GM18873 (cell line): ENCODE measurements around the gene MAPK4.
"Not testable (repeated sequence)": the region's sequence is repeated elsewhere in the genome, so short reads cannot be mapped to it uniquely, and the experiment has no call there.

ENCODE experiments used
- ATAC-seq: cut with Tn5 transposase; IDR thresholded peaks from one replicate; pipeline ENCODE4 v1.9.1; 2021; ENCODE audit warnings: mild to moderate bottlenecking, moderate library complexity, moderate number of reproducible peaks; ENCODE audit not compliant: unreplicated experiment, low FRiP score

Gene MAPK4

GRCh38 chr18:50674307-50674980 is 114.6 kb downstream of the MAPK4 start:
- no peak for ATAC-seq

DNA sequence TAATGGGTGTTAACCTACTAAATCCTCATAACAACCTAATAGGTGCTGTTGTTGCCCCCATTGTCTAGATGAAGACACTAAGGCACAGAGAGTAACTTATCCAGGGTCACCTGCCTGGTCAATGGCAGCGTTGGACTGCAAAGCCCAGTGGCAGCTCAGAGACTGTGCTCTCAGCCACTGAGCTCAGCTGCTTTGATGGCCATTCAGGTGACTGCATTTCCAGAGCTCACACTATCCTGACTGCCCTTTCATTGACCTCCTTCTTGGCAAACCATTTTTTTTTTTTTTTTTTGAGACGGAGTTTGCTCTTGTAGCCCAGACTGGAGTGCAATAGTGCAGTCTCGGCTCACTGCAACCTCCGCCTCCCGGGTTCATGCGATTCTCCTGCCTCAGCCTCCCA is 115.2 kb downstream of the MAPK4 start:
- no peak for ATAC-seq

DNA sequence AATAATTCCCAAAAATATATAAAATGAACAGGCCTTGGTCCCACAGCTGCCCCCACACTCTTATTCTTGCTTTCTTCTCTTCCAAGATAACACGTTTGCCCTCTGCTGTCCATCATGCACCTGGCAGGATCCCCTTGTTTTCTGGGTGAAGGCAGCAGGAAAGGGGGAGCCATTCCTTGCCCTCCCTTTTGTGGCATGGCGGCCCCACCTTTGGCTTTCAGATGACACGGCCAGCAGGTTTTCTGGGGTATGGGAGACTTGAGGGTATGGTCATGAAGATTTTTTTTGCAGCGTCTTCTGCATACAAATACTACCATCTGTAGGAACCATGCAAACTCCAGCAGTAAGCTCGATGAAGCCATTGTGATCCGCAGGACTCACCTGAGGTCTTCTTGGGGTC is 118.8 kb downstream of the MAPK4 start:
- ATAC-seq, result no peak

DNA sequence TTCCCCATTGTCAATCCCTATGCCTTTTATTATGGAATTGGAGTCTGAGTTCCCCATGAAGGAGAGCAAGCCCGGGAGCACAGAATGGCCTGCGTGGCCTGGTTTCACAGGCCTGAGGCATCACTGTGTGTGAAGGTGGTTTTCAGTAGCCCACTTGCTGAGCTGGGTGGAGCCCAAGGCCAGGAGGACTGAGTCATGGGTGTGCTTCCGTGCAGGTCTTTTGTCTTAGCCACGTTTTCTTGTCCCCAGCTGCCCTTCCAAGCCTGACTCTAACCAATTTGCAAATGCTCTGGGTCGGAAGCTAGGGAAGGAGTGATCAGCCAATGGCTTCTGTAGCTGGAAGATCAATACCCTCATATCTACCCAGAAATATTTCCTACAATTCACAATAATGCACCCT is 119.2 kb downstream of the MAPK4 start:
- no peak for ATAC-seq

DNA sequence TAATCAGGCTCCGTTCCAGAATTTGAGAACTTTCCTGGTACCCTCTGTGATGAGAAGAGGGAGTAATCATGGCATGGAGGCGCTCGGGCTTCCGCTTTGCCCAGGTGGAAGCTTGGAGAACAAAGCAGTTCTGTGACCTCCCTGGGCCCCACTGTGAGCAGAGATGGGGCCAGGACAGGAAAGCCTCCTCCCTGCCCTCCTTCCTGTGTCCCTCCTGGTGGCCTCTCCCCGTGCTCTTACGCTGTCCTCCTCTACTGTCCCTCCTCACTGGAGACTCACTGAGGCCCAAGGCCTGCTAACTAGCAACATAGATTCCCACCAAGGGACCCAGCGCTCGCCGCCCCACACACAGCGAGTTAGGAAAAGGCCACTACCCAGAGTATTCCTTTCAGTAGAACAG is 119.8 kb downstream of the MAPK4 start:
- no peak for ATAC-seq

DNA sequence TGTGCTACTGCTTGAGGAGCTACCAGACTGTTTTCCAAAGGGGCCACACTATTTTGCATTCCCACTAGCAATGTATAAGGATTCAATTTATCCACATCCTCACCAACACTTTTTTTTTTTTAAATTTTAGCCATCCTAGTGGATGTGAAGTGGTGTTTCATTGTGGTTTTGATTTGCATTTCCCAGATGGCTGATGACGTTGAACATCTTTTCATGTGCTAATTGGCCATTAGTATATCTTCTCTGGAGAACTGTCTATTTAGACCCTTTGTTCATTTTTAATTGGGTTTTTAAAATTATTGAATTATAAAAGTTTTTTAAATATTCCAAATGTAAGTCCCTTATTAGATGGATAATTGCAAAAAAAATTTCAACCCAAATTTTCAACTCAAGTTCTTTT is 121.1 kb downstream of the MAPK4 start:
- no peak for ATAC-seq

DNA sequence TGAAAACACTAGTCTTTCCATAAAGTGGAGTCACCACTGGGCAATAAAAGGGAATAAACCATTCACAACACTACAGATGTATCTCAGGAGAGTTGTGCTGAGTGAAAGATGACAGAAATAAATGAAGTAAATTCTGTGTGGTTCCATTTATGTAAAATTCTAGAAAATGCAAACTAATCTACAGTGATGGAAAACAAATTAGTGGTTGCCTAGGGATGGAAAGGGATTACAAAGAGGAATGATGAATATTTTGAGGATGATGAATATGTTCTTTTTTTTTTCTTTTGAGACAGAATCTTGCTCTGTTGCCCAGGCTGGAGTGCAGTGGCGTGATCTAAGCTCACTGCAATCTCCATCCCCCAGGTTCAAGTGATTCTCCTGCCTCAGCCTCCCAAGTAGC is 123.0 kb downstream of the MAPK4 start:
- no peak for ATAC-seq

GRCh38 chr18:50686409-50686808 is 126.5 kb downstream of the MAPK4 start:
- no peak for ATAC-seq

- ATAC-seq, result no peak
Observed at GRCh38 chr18:50687491-50687890, 127.6 kb downstream of the MAPK4 start.

- no peak for ATAC-seq
Observed at GRCh38 chr18:50689578-50689977, 129.7 kb downstream of the MAPK4 start.

DNA sequence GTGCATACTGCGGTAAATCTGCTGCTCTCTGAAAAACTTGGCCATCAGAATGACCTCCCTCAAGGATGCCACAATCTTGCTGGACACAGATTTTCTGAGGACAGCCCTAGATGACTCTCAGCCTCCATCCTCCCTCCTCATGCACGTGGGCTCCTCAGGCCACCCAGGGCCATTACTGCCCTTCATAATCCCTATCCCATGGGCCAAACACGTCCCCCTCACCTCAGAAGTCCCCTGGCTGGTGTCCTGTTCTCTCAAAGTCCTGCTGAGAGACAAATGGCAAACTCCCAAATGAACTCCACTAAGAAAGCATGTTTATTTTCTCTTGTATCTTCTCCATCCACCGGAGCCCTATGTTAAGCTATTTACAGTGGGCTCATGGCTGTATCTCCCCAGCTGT is 134.3 kb downstream of the MAPK4 start:
- no peak for ATAC-seq

GRCh38 chr18:50695431-50696176 is 135.7 kb downstream of the MAPK4 start:
- no peak for ATAC-seq

DNA sequence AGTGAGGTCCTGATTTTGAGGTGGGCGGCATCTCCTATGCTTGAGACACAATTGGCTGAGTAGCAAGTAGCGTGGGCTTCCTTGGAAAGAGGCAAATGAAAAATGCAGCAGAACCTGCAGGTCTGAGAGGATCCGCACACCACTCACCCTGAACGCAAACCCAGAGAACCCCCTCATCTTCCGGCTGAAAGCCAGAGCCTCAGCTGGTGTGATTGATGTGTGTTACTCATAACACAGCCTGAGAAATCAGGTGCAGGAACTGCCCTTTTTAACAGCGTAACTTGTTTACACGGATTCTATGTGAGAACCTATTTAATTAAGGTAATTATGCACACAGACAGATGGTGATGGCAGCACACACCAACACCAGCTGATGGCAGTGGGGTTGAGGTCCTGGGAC is 136.5 kb downstream of the MAPK4 start:
- no peak for ATAC-seq

DNA sequence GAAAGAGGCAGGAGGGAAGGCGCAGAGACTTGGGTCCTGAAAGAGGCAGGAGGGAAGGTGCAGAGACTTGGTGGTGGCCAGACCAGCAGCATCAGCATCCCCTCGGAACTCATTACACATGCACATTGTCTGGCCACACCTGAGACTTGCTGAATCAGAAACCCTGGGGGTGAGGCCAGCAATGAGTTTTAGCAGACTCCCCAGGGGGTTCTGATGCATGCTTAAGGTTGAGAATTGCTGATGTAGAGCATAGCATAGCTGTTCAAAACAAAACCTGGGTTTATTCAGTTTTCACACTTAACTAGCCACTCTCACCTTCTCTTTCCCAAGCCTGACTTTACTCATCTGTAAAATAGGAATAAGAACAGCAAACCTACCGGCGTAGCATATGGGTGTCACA is 137.0 kb downstream of the MAPK4 start:
- no peak for ATAC-seq

- no peak for ATAC-seq
Observed at GRCh38 chr18:50697509-50697908, 137.6 kb downstream of the MAPK4 start.

GRCh38 chr18:50700245-50701165 is 140.6 kb downstream of the MAPK4 start:
- no peak for ATAC-seq

DNA sequence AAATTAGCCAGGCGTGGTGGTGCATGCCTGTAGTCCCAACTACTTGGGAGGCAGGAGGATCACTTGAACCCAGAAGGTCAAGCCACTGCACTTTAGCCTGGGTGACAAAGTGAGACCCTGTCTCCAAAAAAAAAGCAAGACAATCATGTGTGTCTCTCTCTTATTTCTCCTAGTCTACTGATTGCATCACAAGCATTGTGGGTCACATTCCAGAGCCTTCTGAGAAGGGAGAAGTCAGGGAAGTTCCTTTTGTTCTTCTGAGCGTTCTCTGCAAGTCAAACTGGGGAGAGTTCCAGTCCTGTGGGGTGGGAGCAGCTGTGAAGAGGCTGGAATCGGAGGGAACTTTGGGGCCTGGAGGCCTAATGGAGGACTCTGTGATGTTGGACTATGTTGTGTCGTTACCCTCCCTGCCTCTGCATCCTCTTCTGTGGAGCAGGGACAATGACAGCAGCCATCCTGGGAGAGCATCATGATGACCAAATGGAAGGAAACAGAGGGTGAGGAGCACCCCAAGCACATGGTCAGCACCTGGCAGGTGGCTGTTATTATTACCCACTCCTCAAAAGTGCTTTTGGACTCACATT is 144.6 kb downstream of the MAPK4 start:
- ATAC-seq, result no peak

DNA sequence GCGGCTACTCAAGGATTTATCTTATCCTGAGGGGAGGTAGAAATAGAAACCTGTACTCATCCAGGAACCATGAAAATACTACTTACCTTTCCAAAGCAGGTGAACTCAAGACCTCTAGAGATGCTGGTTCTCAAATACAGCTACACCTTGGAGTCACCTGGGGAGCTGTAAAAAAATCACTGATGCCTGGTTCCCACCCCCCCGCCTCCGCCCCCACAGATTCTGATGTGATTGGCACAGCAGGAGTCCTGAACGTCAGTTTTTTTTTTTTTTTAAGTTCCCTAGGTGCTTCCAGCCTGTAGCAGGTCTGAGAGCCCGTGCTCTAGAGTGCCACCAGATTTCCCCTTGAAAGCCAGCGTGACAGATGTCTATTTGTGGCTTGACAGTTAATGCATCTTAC is 146.3 kb downstream of the MAPK4 start:
- no peak for ATAC-seq

DNA sequence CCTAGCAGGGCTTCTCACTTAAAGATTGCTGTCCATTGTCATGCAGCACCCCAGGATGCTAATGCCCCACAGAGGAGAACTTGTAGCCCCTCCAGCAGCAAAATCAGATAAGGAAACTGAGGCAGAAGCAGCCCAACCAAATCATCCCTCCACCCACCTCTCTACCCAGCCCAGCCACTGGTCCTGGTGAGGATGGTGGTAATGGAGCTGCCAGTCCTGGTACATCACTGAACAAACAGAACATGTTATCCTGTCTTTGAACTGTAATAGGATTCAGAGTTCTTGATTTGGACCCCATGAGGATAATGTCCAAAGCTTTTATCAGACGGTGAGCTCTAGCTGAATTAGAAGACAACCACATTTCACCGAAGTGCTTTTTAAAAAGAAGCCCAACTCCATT is 146.8 kb downstream of the MAPK4 start:
- no peak for ATAC-seq

GRCh38 chr18:50707297-50707696 is 147.4 kb downstream of the MAPK4 start:
- ATAC-seq, result not testable (repeated sequence)
